WTC11 (cell line): ENCODE measurements around the gene PSD. TPM values are rescaled to one million over a fixed set of nuclear protein-coding genes. Genes with fewer than 3 reads are reported as not detected.

Experiments used
- ATAC-seq: fragments of 200-7000 bp; cut with Tn5 transposase; 2 replicates; pipeline ENCODE4 v1.10.0; 2021; ENCODE audit warnings: mild to moderate bottlenecking, moderate library complexity
- CTCF ChIA-PET: fragments of 300-600 bp; sonication (Branson Sonifier 250); formaldehyde crosslinking; loops from one replicate; lab custom pipeline; 2021; ENCODE audit warnings: antibody characterized with exemption; lab: Charles Lee
- POLR2A ChIA-PET: fragments of 350-600 bp; sonication (Branson Sonifier 250); formaldehyde crosslinking; loops from one replicate; lab custom pipeline; 2021; ENCODE audit warnings: antibody characterized with exemption; lab: Charles Lee
- DNase-seq: peaks from one replicate; pipeline ENCODE4 v3.0.0; 2021; ENCODE audit warnings: low spot score
- H3K27ac Mint-ChIP-seq: 2 replicates; pipeline ENCODE4 v1.8.0; 2021; ENCODE audit warnings: mixed read lengths
- H3K27me3 Mint-ChIP-seq: 2 replicates; pipeline ENCODE4 v1.8.0; 2021; ENCODE audit warnings: low read depth, mild to moderate bottlenecking, moderate library complexity, mixed read lengths
- H3K36me3 Mint-ChIP-seq: 2 replicates; pipeline ENCODE4 v1.8.0; 2021; ENCODE audit warnings: mixed read lengths
- H3K4me1 Mint-ChIP-seq: 2 replicates; pipeline ENCODE4 v1.8.0; 2022; ENCODE audit warnings: mixed read lengths
- H3K4me3 Mint-ChIP-seq: 2 replicates; pipeline ENCODE4 v1.8.0; 2021; ENCODE audit warnings: mild to moderate bottlenecking, moderate library complexity, mixed read lengths
- H3K9me3 Mint-ChIP-seq: 2 replicates; pipeline ENCODE4 v1.8.0; 2021; ENCODE audit warnings: mixed read lengths
- ATF1 ChIP-seq: sonication (generic); formaldehyde crosslinking; IDR thresholded peaks from 2 replicates; pipeline ENCODE4 v1.8.1; 2023; ENCODE audit warnings: mild to moderate bottlenecking, moderate library complexity, missing genetic modification reagents
- ATF3 ChIP-seq: sonication (generic); formaldehyde crosslinking; conservative IDR thresholded peaks from 2 replicates; pipeline ENCODE4 v1.8.1; 2022; ENCODE audit warnings: mild to moderate bottlenecking, missing genetic modification reagents
- EMX1 ChIP-seq: fragments of 250-450 bp; sonication (Bioruptor Pico); IDR thresholded peaks from 2 replicates; pipeline ENCODE4 v1.8.0; 2021; ENCODE audit warnings: mild to moderate bottlenecking
- FOXJ3 ChIP-seq: sonication (generic); formaldehyde crosslinking; IDR thresholded peaks from 2 replicates; pipeline ENCODE4 v1.9.0; 2021; ENCODE audit warnings: missing genetic modification reagents, mild to moderate bottlenecking, borderline replicate concordance
- FOXP1 ChIP-seq: sonication (generic); formaldehyde crosslinking; IDR thresholded peaks from 2 replicates; pipeline ENCODE4 v1.8.0; 2022; ENCODE audit warnings: missing genetic modification reagents, mild to moderate bottlenecking, moderate library complexity, borderline replicate concordance
- JUN ChIP-seq: sonication (generic); formaldehyde crosslinking; IDR thresholded peaks from 2 replicates; pipeline ENCODE4 v1.8.0; 2023; ENCODE audit warnings: mild to moderate bottlenecking, missing genetic modification reagents
- NFYB ChIP-seq: sonication (generic); formaldehyde crosslinking; conservative IDR thresholded peaks from 2 replicates; pipeline ENCODE4 v1.8.0; 2022; ENCODE audit warnings: low read depth, missing genetic modification reagents
- NR1H2 ChIP-seq: sonication (generic); formaldehyde crosslinking; IDR thresholded peaks from 2 replicates; pipeline ENCODE4 v1.9.0; 2021; ENCODE audit warnings: mild to moderate bottlenecking, moderate library complexity, missing genetic modification reagents
- PREB ChIP-seq: sonication (generic); formaldehyde crosslinking; IDR thresholded peaks from 2 replicates; pipeline ENCODE4 v1.8.1; 2022; ENCODE audit warnings: mild to moderate bottlenecking, missing genetic modification reagents, moderate library complexity, borderline replicate concordance
- SMAD4 ChIP-seq: sonication (generic); formaldehyde crosslinking; IDR thresholded peaks from 2 replicates; pipeline ENCODE4 v1.8.0; 2022; ENCODE audit warnings: mild to moderate bottlenecking, missing genetic modification reagents
- ZNF425 ChIP-seq: fragments of 250-450 bp; sonication (Bioruptor Pico); conservative IDR thresholded peaks from 2 replicates; pipeline ENCODE4 v1.9.0; 2021; ENCODE audit warnings: mild to moderate bottlenecking
- ZSCAN18 ChIP-seq: fragments of 250-450 bp; sonication (Bioruptor Pico); IDR thresholded peaks from 2 replicates; pipeline ENCODE4 v2.1.2; 2022; ENCODE audit warnings: mild to moderate bottlenecking, moderate library complexity
- total RNA-seq: library from RNA; stranded (reverse); gene quantifications from 3 replicates; pipeline ENCODE4 v1.2.3, GENCODE V29; 2021
- TF ChIP-seq, protein P1 (sequence below): sonication (generic); formaldehyde crosslinking; IDR thresholded peaks from 2 replicates; pipeline ENCODE4 v1.8.0; 2023; ENCODE audit warnings: missing genetic modification reagents, mild to moderate bottlenecking, borderline replicate concordance
- TF ChIP-seq, protein P2 (sequence below): sonication (generic); formaldehyde crosslinking; IDR thresholded peaks from 2 replicates; pipeline ENCODE4 v1.8.0; 2022; ENCODE audit warnings: mild to moderate bottlenecking, missing genetic modification reagents
- TF ChIP-seq, protein P3 (sequence below): fragments of 250-450 bp; sonication (Bioruptor Pico); IDR thresholded peaks from 2 replicates; pipeline ENCODE4 v1.9.0; 2021; ENCODE audit warnings: mild to moderate bottlenecking

PSD gene
- total RNA-seq, 1 experiment from 2014 or later: 12.5 TPM

DNA sequence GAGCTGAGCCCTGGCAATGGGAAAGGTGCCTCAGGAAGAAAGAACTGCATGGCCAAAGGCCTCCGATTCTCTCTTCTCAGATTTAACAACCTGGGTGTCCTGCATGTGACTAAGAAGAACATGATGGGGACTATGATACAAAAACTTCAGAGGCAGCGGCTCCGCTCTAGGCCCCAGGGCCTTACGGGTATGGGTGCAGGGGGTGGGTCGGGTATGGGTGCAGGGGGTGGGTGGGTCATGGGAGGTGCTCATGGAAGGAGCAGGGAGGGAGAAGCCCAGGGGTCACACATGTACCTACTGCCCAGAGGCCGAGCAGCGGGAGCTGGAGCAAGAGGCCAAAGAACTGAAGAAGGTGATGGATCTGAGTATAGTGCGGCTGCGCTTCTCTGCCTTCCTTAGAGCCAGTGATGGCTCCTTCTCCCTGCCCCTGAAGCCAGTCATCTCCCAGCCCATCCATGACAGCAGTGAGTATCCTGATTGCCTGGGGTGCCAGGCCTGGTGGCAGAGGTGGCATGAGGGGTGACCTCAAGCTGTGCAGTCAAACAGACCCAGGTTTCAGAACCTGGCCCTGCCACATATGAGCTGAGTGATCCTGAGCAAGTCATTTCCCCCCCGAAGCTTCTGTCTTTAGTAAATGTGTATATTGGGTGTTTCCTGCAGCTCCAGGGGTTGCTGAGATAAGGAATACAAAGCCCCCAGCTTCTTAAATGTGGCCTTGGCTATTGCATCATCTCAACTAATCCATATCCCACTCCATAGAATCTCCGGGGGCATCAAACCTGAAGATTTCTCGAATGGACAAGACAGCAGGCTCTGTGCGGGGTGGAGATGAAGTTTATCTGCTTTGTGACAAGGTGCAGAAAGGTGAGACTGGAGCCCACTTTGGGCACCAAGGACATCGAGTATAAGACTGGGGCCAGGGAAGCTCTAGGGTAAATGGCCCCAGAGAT lies 21.1 kb downstream of the PSD start (continued):
- TF ChIP-seq, protein P1, sequence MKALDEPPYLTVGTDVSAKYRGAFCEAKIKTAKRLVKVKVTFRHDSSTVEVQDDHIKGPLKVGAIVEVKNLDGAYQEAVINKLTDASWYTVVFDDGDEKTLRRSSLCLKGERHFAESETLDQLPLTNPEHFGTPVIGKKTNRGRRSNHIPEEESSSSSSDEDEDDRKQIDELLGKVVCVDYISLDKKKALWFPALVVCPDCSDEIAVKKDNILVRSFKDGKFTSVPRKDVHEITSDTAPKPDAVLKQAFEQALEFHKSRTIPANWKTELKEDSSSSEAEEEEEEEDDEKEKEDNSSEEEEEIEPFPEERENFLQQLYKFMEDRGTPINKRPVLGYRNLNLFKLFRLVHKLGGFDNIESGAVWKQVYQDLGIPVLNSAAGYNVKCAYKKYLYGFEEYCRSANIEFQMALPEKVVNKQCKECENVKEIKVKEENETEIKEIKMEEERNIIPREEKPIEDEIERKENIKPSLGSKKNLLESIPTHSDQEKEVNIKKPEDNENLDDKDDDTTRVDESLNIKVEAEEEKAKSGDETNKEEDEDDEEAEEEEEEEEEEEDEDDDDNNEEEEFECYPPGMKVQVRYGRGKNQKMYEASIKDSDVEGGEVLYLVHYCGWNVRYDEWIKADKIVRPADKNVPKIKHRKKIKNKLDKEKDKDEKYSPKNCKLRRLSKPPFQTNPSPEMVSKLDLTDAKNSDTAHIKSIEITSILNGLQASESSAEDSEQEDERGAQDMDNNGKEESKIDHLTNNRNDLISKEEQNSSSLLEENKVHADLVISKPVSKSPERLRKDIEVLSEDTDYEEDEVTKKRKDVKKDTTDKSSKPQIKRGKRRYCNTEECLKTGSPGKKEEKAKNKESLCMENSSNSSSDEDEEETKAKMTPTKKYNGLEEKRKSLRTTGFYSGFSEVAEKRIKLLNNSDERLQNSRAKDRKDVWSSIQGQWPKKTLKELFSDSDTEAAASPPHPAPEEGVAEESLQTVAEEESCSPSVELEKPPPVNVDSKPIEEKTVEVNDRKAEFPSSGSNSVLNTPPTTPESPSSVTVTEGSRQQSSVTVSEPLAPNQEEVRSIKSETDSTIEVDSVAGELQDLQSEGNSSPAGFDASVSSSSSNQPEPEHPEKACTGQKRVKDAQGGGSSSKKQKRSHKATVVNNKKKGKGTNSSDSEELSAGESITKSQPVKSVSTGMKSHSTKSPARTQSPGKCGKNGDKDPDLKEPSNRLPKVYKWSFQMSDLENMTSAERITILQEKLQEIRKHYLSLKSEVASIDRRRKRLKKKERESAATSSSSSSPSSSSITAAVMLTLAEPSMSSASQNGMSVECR: no peak
- TF ChIP-seq NR1H2 (CRISPR knock-in tag) (no peak), FOXP1 (CRISPR knock-in tag) (no peak), ATF1 (CRISPR knock-in tag) (no peak), JUN (CRISPR knock-in tag) (no peak)
- TF ChIP-seq, protein P2, sequence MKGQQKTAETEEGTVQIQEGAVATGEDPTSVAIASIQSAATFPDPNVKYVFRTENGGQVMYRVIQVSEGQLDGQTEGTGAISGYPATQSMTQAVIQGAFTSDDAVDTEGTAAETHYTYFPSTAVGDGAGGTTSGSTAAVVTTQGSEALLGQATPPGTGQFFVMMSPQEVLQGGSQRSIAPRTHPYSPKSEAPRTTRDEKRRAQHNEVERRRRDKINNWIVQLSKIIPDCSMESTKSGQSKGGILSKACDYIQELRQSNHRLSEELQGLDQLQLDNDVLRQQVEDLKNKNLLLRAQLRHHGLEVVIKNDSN: no peak

DNA sequence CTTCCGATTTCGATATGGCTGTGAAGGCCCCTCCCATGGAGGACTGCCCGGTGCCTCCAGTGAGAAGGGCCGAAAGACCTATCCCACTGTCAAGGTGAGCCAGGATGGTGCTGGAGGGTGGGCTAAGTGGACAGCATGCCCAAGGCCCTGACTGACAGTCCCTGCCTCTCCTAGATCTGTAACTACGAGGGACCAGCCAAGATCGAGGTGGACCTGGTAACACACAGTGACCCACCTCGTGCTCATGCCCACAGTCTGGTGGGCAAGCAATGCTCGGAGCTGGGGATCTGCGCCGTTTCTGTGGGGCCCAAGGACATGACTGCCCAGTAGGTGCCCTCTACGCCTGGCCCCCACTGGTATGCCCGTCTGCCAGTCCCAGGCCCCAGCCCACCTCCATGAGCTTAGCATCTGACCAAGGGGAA lies 21.8 kb downstream of the PSD start:
- ATAC-seq (no peak), DNase-seq (no peak)
- Mint-ChIP-seq H3K27me3 (peaks cover 47% of the 10 kb centered on the region), H3K27ac (no peak overlapping the region), H3K36me3 (no peaks in the 10 kb centered on the region; the same call in 1 of the 2 replicates), H3K4me3 (peak overlapping the region; percentile 75), H3K4me1 (peaks cover 21% of the 10 kb centered on the region), H3K9me3 (no peaks in the 10 kb centered on the region)
- no peak for TF ChIP-seq ZNF425 (CRISPR knock-in tag)
- no peak for TF ChIP-seq NFYB (CRISPR knock-in tag)
- ChIA-PET POLR2A (no interaction called here), CTCF (interaction anchor here (1.3 to 9.1 kb wide), 9 partner anchors 13 to 167 kb away, joined by 4 to 115 read pairs (median 15); partner anchors contain the start of genes CUEDC2 and FBXL15)

DNA sequence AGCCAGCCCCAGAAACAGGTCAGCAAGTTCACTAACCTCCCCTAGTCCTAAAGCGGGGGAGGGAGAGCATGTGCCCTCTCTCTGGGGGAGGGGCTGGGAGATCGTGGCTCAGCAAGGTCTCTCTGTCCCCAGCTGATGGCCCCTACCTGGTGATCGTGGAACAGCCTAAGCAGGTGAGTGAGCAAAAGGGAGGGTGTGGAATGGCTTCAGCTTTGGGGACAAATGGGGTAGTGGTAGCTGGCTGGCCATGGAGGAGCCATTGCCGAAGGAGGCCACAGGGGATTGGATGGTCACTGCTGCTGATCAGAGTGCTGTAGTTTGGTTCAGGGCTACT lies 22.3 kb downstream of the PSD start:
- POLR2A ChIA-PET: interaction anchor here (1.0 to 3.2 kb wide), 4 partner anchors 25 to 55 kb away, joined by 3 to 12 read pairs (median 5); partner anchors contain the start of genes C10orf95, CUEDC2 and FBXL15
- TF ChIP-seq SMAD4 (CRISPR knock-in tag) (no peak), ZSCAN18 (CRISPR knock-in tag) (no peak), EMX1 (no peak), FOXJ3 (CRISPR knock-in tag) (no peak), PREB (CRISPR knock-in tag) (no peak), ATF3 (CRISPR knock-in tag) (no peak)
- TF ChIP-seq, protein P3, sequence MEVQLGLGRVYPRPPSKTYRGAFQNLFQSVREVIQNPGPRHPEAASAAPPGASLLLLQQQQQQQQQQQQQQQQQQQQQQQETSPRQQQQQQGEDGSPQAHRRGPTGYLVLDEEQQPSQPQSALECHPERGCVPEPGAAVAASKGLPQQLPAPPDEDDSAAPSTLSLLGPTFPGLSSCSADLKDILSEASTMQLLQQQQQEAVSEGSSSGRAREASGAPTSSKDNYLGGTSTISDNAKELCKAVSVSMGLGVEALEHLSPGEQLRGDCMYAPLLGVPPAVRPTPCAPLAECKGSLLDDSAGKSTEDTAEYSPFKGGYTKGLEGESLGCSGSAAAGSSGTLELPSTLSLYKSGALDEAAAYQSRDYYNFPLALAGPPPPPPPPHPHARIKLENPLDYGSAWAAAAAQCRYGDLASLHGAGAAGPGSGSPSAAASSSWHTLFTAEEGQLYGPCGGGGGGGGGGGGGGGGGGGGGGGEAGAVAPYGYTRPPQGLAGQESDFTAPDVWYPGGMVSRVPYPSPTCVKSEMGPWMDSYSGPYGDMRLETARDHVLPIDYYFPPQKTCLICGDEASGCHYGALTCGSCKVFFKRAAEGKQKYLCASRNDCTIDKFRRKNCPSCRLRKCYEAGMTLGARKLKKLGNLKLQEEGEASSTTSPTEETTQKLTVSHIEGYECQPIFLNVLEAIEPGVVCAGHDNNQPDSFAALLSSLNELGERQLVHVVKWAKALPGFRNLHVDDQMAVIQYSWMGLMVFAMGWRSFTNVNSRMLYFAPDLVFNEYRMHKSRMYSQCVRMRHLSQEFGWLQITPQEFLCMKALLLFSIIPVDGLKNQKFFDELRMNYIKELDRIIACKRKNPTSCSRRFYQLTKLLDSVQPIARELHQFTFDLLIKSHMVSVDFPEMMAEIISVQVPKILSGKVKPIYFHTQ (CRISPR knock-in tag): no peak

More for the DNA sequence above, 22.3 kb downstream of the PSD start:
- peak overlapping the region; percentile 75 for H3K4me3 Mint-ChIP-seq
- no peak overlapping the region for H3K27ac Mint-ChIP-seq
- no peak for ATAC-seq
- CTCF ChIA-PET: interaction anchor here (0.7 to 9.1 kb wide), 13 partner anchors 9 to 166 kb away, joined by 3 to 115 read pairs (median 5); partner anchors contain the start of genes CUEDC2, FBXL15, GBF1 and PSD
- no peak for DNase-seq
- H3K4me1 Mint-ChIP-seq: peaks cover 21% of the 10 kb centered on the region
- no peaks in the 10 kb centered on the region; the same call in 1 of the 2 replicates for H3K36me3 Mint-ChIP-seq
- peaks cover 47% of the 10 kb centered on the region for H3K27me3 Mint-ChIP-seq
- H3K9me3 Mint-ChIP-seq: no peaks in the 10 kb centered on the region
